ENCODE results near the gene ZDHHC3.

The ZDHHC3 gene

DNA sequence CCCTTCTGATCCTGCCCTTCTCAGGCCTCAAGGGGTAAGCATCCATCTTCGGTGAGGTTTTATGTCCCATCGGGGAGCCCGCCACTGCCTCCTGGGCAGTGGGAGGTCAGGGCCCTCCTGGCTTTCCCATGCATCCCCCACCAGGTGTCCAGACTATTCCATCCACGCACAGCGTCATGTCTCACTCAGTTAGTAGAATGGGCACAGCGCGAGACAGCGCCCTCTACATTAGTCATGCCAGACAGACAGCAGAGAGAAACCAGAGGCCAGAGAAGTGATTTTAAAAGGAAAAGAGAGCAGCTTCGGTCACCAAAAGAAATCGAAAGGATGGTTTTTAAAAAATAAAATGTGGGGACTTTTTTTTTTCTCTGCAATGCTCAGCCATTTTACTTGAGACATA lies 49.8 kb downstream of the ZDHHC3 start:
- DNase-seq: no peak

DNA sequence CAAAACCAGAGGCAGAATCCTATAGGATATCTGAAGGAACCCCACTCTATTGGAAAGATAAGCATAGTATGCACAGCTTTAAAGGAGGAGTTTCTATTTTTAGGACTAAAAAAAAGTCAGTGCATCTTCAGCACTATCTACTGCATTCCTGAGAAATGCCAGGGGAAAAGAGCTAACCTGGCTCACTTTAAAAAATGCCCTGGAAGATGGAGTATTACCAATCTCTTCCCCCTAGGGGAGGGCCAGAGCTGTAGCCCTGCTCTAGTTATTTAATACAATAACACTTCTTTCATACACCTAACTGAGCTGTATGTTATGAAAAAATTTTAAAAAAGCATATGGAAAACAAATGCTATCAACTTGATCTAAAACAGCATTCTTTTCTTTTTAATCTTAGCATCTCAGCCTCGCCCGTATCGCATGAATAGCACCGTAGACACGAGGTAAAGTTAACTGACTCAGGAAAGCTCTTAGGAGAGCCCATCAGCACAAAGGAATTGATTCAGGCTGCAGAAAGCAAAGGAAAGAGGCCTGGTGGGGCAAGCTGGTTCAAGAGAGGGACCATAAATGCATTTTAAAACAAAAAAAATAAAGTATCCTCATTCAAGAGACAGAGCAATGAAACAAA lies 51.4 kb downstream of the ZDHHC3 start:
- DNase-seq: no peak

DNA sequence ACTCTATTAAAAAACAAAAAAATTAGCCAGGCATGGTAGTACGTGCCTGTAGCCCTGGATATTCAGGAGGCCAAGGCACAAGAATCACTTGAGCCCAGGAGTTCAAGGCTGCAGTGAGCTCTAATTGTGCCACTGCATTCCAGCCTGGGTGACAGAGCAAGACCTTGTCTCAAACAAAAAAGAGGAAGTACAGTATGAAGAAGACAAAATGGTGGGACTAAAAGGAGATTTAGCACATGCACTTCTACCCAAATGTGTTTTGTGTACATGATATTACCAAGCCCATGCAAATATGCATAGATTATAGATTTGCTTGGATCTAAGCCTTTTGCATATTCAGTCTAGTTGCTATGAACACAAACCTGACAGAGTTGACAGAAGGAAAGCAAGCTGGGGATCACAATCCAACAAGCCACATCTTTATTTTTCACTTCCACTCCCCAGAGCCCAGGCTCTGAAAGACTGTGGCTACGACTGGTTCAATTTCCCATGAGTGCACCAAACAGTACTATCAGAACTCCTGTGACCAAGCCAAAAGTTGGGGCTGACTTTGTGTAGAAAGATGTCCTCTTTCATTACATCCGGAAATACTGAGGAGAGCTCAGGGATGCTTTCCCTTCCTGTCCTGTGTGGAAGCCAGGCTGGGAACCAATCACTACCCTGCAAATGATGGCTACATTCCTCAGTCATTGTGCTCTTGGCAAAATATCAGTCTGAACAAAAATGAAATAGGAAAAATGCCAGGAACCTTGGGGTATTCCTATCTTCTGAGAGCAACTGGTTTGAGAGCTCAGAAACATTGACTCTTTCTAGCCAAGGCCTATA lies 52.1 kb downstream of the ZDHHC3 start:
- DNase-seq: no peak

DNA sequence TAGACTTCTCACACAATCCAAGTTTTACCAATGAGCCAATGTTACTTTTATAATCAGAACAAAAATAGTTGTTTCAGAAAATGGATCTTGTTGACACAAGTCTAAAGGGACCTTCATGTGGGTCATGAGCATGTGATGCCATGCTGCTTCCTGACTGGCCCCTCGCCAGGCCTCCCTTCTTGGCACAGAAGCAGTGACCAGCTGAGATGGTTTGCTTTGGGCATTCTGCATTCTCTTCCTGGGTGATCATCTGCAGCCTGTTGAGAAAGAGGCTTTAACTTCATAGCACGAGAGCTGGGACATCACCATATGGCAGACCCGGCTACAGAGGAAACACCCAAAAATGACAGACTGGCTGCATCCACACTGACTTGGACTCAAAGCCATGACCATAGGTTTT lies 55.9 kb downstream of the ZDHHC3 start:
- no peak for DNase-seq

DNA sequence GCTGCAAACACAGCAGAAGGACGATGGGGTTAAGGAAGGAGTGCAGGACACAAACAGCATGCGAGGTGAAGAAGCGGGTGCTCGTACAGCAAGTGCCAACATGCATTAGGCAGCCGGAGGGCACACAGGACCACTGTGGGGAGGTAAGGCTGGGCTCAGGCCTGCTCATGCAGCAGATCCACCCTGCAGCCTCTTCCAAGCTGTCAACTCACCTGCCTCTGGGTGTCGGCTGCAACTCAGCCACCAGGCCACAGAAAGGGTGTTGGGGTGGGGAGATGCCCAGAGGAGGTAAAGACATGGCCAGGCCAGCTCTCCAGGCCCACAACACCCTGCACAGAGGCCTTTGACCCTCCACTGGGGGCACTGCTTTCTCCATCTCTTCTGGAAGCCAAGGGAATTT lies 57.4 kb downstream of the ZDHHC3 start:
- DNase-seq: no peak

DNA sequence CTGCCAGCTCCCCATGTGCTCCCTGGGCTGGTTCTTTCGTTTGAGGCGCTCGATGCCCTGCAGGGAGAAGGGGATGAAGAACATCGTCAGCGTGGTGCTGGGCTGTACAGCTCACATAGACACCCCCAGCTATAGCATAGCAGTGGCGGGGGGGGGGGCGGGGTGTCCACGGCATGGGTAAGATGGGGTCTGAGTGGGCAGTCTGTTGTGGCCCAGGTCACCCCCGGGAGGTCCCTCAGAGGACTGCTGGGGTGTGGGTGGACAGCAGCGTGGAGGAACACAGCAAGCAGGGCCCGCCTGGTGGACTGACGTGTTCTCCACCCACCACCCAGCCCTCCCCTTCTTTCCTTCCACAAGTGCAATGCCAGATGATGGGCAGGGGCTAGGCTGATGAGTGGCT lies 57.9 kb downstream of the ZDHHC3 start:
- no peak for DNase-seq

DNA sequence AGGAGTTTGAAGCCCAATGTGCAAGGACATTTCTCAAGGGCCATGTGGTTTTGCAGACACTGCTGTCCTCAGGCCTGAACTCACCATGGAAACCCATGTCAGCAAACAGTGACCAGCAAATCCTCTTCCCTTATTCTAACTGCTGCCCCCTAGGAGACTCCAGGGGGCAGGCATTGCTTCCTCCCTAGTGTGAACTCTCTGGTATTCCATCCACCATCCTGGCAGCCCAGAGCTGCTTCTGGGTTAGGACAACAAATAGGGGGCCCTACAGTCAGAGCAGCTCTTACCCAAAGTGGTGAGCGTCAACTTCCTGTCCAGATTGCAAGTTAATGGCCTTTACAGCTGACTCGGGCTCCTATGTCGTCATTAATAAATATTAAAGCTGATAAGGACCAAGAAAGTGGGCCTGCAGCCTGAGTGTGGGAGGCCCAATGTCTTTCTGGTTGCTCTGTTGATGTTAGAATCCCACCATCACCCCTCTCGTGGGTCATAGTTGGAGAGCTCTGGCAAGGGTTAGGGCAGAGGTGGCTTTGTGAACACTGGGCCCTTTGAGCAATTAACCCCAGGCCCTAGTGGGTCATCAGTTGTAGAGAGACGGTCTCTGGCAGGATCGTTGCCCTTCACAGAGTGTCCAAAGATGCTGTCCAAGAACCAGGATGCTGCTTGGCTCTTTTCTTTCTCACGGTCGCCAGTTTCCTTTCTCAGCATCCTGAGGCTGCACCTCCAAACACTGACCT lies 60.1 kb downstream of the ZDHHC3 start:
- DNase-seq: no peak

DNA sequence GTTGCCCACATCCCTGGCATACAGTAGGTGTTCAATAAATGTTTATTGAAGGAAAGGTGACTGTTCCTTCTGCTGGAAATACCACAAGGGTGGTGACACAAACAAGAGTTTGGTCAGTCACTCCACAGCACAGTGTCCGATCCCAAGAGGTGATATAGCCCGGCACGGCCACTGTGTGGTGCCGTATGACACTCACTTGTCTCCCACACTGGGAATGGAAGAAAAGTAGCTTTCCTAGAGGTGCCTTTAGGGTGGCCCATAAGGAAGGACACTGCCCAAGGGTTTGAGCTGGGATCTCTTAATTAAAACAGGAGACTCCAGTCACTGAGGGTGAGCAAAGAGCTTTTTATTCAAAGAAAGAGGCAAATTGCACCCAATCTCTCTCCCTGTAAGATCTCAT lies 61.0 kb downstream of the ZDHHC3 start:
- peak in 2 of 3 experiments; percentile 0 to 9 for DNase-seq

DNA sequence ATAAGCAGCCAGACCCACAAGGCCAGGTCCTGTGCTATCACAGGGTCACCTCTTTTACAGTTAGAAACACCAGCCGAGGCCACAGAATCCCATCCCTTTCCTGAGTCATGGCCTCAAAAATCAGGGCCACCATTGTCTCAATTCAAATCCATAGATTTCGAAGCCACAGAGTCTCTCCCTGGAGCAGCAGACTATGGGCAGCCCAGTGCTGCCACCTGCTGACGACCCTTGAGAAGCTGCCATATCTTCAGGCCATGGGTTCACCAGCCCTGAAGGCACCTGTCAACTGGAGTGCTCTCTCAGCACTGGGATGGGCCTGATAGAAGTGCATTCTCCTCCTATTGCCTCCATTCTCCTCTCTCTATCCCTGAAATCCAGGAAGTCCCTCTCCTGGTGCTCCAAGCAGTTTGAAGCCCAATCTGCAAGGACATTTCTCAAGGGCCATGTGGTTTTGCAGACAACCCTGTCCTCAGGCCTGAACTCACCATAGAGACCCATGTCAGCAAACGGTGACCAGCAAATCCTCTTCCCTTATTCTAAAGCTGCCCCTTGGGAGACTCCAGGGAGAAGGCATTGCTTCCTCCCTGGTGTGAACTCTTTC lies 62.0 kb downstream of the ZDHHC3 start:
- peak; percentile 31 to 77 (median 64) for DNase-seq

DNA sequence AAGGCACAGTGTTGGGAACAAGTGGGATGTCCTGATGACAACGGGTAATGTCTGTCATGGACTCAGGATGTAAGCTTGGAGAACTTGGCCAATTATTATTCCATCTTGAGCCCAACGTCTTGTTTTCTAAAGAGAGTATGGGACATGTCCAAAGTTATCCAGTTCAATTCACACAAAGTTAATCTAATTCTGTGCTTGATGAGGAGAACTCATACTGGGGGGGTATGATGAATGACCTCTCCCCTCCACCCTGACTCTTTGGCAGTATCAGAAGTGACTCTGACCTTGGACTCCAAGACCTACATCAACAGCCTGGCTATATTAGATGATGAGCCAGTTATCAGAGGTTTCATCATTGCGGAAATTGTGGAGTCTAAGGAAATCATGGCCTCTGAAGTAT lies 65.3 kb downstream of the ZDHHC3 start:
- no peak for DNase-seq

DNA sequence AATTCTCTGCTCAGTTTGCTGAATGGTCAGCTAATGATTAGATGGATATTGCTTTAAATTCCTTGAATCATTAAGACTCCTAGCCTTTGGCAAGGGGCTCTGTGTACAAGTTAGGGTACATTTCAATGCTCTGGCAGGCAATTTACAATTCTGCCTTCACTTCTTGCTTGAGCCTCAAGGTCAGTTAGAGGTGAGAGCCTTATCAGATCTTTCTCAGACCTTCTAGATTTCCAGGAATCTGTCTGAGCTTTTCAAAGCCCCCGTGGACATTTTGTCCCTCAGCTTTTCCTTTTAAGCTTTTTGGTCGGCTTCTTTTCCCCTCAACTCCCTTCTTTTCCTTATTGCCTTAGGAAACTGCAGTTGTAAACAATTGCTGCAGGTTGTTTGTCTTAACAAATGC lies 66.9 kb downstream of the ZDHHC3 start:
- no peak for DNase-seq

DNA sequence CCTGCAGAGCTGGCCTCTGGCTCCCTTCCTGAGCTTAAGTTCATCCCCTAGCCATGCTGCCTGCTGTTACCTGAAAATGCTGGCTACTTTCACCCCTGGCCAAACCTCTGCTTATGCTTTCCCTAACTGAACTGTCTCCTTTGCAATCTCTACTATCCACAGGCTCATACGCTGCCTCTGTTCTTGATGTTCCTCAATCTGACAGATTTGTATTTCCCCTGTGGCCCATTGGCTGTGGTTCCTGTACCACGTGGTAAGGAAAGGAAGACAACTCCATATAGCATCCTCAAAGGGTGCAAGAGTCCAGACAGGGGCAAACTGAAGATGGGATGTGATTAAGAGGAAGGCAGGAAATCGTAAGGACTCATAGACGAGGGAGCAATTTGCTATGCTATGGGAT lies 68.4 kb downstream of the ZDHHC3 start:
- DNase-seq: no peak

DNA sequence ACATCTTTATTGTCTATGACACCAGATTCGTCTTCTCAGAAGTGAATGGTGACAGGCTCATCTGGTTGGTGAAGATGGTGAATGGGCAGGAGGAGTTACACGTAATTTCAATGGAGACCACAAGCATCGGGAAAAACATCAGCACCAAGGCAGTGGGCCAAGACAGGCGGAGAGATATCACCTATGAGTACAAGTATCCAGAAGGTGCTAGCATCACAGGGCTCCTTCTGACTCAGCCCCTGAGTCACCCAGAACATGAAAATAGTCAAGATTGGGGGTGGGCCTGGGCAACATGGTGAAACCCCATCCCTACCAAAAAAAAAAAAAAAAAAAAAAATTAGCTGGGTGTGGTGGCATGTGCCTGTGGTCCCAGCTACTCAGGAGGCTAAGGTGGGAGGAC lies 69.0 kb downstream of the ZDHHC3 start:
- DNase-seq: no peak

DNA sequence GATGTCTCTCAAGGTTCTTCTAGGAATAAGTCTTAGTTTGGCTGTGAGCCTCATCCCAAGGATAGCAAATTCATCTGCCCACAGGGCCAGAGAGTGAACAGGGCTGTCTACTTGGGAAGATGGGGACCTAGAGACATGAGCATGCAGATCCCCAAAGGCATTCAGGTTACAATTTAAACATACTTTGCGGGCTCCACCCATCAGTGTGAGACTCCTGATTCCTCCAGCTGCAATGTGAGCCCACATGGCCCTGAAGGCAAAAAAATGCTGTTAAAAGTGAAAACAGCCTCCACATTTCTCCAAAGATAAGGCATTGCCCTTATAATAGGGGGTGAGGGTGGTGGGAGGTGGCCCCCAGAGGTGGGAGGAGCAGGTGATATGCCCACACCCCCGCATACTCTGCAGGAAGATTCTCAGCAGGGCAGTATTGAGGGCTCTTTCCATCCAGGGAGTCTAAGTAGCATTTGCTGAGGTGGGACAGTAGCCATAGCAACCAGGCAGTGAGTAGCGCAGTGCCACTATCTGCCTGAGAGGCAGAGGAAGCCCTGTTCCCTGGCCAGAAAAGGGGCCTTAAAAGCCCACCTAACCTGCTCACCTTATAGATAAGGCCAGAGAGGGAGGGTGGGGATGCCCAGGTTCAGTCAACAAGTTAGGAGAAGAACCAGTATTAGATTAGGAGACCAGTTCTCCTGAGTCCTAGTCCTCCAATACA lies 70.4 kb downstream of the ZDHHC3 start:
- peak in 1 of 3 experiments; percentile 1 for DNase-seq

DNA sequence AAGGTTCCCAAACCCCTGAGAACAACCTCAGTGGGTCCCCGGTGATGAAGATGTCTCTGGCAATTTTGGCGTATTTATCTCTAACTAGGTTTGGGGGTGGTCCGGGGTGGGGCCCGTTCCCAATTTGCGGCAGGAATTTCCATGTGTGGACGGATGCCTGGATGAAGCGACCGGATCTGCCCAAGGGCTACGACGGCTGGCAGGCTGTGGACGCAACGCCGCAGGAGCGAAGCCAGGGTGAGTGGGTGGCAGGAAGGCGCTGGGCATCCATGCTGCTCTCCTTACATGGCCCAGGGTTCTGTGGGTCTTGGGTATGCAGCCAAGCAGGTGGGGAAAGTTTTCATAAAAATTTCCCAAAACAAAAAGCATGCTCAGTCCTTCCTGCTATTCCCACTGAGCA lies 72.2 kb downstream of the ZDHHC3 start:
- DNase-seq: no peak

DNA sequence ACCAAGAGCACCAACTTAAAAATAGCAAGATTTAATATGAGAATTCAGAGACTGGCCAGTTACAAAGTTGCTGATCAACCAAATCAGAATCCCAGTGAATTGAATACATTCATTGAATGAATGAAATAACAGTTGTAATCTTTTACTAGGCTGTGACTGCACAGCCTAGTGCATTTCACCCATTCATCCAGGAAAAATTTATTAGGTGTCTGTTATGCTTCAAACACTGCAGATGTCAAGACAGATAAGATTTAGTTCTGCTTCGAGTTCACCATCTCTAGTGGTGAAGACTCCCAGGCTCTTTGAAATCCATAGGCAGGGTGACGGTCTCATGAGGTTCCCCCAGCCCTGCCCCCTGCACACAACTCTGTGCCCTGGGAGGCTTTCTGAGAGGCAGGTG lies 72.7 kb downstream of the ZDHHC3 start:
- no peak for DNase-seq

DNA sequence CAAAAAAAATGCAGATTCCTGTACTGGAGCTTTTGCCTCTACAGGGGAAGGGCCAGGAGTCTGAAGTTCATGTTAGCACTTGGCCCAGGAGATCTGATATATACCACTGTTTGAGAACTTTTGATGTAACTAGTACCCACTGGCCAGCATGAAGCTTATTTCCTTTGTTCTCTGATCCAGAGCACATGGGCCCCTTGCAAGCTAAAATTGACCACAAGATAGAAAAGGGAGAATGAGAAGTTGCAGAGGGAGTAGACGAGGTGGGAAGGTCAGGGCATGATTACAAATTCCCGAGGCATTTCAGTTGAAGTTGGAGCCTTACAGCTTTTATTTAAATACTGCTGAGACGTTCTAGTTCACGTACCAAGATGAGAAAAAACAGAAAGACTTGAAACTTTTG lies 73.3 kb downstream of the ZDHHC3 start:
- DNase-seq: no peak

DNA sequence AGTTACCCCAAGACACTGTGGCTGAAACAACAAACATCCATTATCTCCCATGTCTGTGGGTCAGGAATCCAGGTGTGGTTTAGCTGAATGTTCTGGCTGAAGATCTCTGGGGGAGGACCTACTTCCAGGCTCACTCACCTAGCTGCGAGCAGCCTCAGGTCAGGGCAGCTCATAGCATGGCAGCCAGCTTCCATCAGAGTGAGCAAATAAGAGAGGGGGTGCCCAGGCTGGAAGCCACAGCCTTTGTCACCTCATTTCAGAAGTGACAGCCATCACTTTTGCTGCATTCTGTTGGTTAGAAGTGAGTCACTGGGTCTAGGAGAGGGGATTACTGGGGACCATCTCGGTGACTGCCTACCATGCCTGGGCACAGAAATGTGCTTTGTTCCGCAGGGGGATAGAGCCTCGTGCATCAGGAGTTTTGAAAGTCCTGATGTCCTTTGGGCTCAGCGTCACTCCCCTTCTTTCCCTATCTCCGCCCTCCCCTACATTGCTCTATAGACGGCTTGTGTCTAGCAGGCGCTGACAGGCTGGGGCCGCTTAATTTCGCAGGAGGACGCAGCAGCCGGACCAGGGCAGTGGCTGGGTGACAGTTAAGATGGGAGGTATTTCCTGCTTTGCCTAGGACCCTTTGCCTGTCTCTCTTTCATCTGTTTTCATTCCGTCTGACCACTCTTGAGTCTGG lies 76.1 kb downstream of the ZDHHC3 start:
- DNase-seq: no peak

DNA sequence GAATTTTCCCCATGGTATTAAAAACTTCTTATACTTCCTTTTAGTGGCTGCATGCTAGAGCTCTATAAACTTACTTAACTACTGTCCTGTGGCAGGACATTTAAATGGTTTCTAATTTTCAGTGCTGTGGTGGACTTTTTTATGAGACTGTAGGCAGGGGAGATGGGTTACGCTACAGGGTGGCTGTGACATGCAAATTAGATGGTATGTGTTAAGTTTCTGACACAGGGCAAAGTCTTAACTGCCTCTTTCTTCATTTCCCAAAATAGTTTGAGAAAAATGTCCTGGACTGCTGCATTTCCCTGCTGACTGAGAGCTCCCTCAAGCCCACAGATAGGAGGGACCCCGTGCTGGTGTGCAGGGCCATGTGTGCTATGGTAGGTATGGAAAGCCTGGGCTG lies 79.5 kb downstream of the ZDHHC3 start:
- no peak for DNase-seq

DNA sequence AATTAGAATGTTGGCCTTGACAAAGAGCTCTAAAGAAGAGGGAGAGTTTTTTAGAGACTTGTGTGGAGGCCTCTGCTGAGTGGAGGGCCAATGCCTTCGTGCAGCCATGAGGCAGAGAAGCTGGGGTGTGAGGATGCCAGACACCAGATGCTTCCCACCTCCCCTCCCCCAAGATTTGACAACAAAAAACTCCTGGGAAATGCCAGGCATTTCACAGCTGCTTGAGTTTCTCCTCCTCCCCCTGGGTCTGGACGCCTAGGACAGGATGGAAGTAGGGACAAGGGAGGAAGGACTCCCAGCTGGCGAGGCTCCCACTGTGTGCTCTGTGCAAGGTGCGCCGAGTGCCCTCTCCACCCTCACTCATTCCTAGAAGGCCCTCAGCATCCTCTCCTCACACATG lies 81.5 kb downstream of the ZDHHC3 start:
- DNase-seq: no peak

DNA sequence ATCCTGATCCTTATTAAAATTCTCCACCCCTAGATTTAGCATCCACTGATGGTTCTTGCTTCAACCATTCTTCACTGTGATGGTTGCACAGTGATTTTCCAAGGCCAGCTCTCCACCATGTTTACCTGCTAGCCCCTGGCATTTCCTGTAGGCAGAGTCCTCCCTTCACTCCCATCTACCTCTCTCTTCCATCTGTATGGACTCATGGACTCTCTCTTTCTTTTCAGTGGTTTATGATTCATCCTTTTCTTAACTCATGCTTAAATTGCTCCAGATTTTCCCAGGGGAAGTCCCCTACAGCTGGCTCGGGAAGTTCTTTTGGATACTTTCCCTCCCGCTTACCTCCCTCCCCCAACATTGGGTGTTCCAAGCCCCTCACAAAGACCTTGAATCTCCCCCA lies 82.9 kb downstream of the ZDHHC3 start:
- DNase-seq: no peak

DNA sequence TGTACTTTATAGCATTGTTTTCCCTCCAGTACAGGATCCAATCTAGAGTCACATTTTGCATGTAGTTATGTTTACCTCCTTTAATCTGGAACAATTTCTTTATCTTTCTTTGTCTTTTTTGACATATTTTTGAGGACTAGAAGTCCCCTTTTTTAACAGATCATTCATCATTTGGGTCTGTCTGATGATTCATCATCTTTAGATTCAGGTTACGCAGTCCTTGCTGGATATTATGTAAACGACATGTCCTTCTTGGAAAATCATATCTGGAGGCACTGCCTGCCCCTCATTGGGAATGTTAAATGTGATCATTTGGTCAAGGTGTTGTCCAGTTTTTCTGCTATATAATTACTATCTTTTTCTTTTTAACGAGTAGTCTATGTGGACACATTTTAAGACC lies 83.3 kb downstream of the ZDHHC3 start:
- no peak for DNase-seq

Measured in NCI-H1417 (cell line).